Heart left ventricle (tissue), 13 donors: ENCODE results near the gene FAM219A.

ENCODE experiments used
- POLR2A ChIP-seq, 2 donors: fragments of 450-650 bp; IDR thresholded peaks; one replicate each; pipeline ENCODE4 v1.6.1; 2017; ENCODE audit warnings: antibody characterized with exemption in 2 of 2, mild to moderate bottlenecking in 2 of 2, moderate library complexity in 2 of 2
- TF ChIP-seq, protein P1 (sequence below), 12 donors: fragments of 200-600 bp; sonication (generic) in 4 of 12; IDR thresholded peaks; one replicate each; pipeline versions ENCODE4 v1.5.0 to v1.8.0; 2018 to 2022; ENCODE audit warnings: antibody characterized with exemption in 12 of 12, mild to moderate bottlenecking in 5 of 12
- donor health status: ischemic (EF 13 %, LVEDD 7.1; RV severe dilation, severe dysfunction).
- donor health status: DM: no; HTN: yes; CAD: no.
- donor health status: DM: no; HTN: no; CAD: no.
- donor health status: ischemic (EF 25% LVEDD 6.9; RV normal size, moderate dysfunction).
- donor health status: ischemic (EF 25% LVEDD 5.7; RV mildly dilated, moderate dysfunction).
- donor health status: ischemic (EF 35%, LVEDD 5.7; RV mildly dilated, moderate dysfunction).
- donor health status: nonischemic (EF 11% LVEDD 7.7; RV severe dilation, severe dysfunction).
- donor health status: DM: yes; HTN: yes; CAD: no.
- donor health status: PGD.
- donor health status: ischemic (EF 29% LVEDD 5.4; RV normal size, mild dysfunction).
- donor health status: nonischemic (EF 23%, LVEDD 6.1; RV moderate dilation, normal function).

DNA sequence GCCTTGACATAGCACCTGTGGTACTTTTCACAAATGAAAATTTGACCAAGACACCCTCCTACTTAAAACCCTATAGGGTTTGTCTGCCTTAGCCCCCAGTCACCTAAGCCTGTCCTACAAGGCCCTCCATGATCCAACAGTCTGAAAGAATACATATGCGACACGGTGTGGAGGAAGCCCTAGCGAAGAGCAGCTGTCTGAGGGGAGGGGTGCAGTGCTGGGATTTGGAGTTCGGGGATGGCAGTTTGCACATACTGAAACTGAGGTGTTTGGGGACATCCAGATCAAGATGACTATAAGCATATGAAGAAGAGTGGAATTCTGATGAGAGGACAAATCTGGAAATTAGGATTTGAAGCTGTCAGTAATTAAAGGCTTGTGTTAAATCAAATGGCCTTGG is 74.5 kb downstream of the FAM219A start:
- TF ChIP-seq, protein P1, sequence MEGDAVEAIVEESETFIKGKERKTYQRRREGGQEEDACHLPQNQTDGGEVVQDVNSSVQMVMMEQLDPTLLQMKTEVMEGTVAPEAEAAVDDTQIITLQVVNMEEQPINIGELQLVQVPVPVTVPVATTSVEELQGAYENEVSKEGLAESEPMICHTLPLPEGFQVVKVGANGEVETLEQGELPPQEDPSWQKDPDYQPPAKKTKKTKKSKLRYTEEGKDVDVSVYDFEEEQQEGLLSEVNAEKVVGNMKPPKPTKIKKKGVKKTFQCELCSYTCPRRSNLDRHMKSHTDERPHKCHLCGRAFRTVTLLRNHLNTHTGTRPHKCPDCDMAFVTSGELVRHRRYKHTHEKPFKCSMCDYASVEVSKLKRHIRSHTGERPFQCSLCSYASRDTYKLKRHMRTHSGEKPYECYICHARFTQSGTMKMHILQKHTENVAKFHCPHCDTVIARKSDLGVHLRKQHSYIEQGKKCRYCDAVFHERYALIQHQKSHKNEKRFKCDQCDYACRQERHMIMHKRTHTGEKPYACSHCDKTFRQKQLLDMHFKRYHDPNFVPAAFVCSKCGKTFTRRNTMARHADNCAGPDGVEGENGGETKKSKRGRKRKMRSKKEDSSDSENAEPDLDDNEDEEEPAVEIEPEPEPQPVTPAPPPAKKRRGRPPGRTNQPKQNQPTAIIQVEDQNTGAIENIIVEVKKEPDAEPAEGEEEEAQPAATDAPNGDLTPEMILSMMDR (IDR thresholded peaks at IDR 0.05) = no peak
- TF ChIP-seq POLR2A (IDR thresholded peaks at IDR 0.05) = no peak
